ENCODE results near the gene SCFD2.

SCFD2 gene

DNA sequence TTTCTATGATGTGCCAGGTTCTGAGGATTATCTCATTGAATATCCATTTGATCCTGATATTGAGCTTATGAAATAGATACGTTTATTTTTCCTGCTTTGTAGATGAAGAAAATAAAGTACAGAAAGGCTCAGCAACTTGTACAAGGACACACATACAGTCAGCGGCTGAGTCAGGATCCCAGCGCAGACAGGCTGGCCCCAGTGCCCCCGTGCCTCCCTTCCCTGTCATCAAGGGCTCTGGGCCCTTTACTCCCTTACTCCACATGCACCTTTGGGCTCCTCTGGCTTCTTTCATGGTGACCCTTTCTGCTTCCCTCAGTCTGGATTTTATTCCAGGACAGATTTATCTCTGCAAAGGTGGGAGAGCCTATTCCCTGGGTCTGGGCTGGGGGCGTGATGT lies 490.9 kb downstream of the SCFD2 start:
- no peaks in the 10 kb centered on the region for H3K4me1 ChIP-seq (ENCODE audit: control insufficient read depth, insufficient read depth, low read length, poor library complexity, severe bottlenecking)
- H3K27ac ChIP-seq (ENCODE audit: insufficient read depth, low read length, poor library complexity, severe bottlenecking), result no peak overlapping the region
- H3K9me3 ChIP-seq (ENCODE audit: control insufficient read depth, low read length), result no peaks in the 10 kb centered on the region
- H3K27me3 ChIP-seq (replicated peaks; ENCODE audit: control insufficient read depth, insufficient read depth, low read length, poor library complexity, severe bottlenecking), result no peaks in the 10 kb centered on the region
- DNase-seq, result no peak
- no peak overlapping the region for H3K4me3 ChIP-seq (ENCODE audit: insufficient read depth, low read depth, low read length, poor library complexity, severe bottlenecking)
- H3K36me3 ChIP-seq (ENCODE audit: control insufficient read depth, insufficient read depth, low read length), result peaks cover 6% of the 10 kb centered on the region

GRCh38 chr4:52873861-52874343 lies 492.0 kb downstream of the SCFD2 start:
- H3K4me3 ChIP-seq (ENCODE audit: insufficient read depth, low read depth, low read length, poor library complexity, severe bottlenecking), result no peak overlapping the region
- H3K36me3 ChIP-seq (ENCODE audit: control insufficient read depth, insufficient read depth, low read length), result peaks cover 6% of the 10 kb centered on the region
- H3K27ac ChIP-seq (ENCODE audit: insufficient read depth, low read length, poor library complexity, severe bottlenecking), result no peak overlapping the region
- H3K9me3 ChIP-seq (ENCODE audit: control insufficient read depth, low read length), result no peaks in the 10 kb centered on the region
- no peaks in the 10 kb centered on the region for H3K27me3 ChIP-seq (replicated peaks; ENCODE audit: control insufficient read depth, insufficient read depth, low read length, poor library complexity, severe bottlenecking)
- DNase-seq, result no peak
- H3K4me1 ChIP-seq (ENCODE audit: control insufficient read depth, insufficient read depth, low read length, poor library complexity, severe bottlenecking), result no peaks in the 10 kb centered on the region

- Histone ChIP-seq H3K27ac (ENCODE audit: insufficient read depth, low read length, poor library complexity, severe bottlenecking) (no peak overlapping the region), H3K27me3 (replicated peaks; ENCODE audit: control insufficient read depth, insufficient read depth, low read length, poor library complexity, severe bottlenecking) (no peaks in the 10 kb centered on the region)
Measured at GRCh38 chr4:52873191-52873590, 492.7 kb downstream of the SCFD2 start.

GRCh38 chr4:52870225-52870624 lies 495.6 kb downstream of the SCFD2 start:
- H3K9me3 ChIP-seq (ENCODE audit: control insufficient read depth, low read length), result no peaks in the 10 kb centered on the region
- H3K36me3 ChIP-seq (ENCODE audit: control insufficient read depth, insufficient read depth, low read length), result peaks cover 6% of the 10 kb centered on the region
- no peak overlapping the region for H3K27ac ChIP-seq (ENCODE audit: insufficient read depth, low read length, poor library complexity, severe bottlenecking)
- H3K27me3 ChIP-seq (replicated peaks; ENCODE audit: control insufficient read depth, insufficient read depth, low read length, poor library complexity, severe bottlenecking), result no peaks in the 10 kb centered on the region
- no peaks in the 10 kb centered on the region for H3K4me1 ChIP-seq (ENCODE audit: control insufficient read depth, insufficient read depth, low read length, poor library complexity, severe bottlenecking)
- DNase-seq, result no peak
- no peak overlapping the region for H3K4me3 ChIP-seq (ENCODE audit: insufficient read depth, low read depth, low read length, poor library complexity, severe bottlenecking)

More at GRCh38 chr4:52873191-52873590, 492.7 kb downstream of the SCFD2 start:
- DNase-seq, result no peak
- H3K4me1 ChIP-seq (ENCODE audit: control insufficient read depth, insufficient read depth, low read length, poor library complexity, severe bottlenecking), result no peaks in the 10 kb centered on the region
- no peak overlapping the region for H3K4me3 ChIP-seq (ENCODE audit: insufficient read depth, low read depth, low read length, poor library complexity, severe bottlenecking)
- peaks cover 6% of the 10 kb centered on the region for H3K36me3 ChIP-seq (ENCODE audit: control insufficient read depth, insufficient read depth, low read length)
- H3K9me3 ChIP-seq (ENCODE audit: control insufficient read depth, low read length), result no peaks in the 10 kb centered on the region

- no peaks in the 10 kb centered on the region for H3K4me1 ChIP-seq (ENCODE audit: control insufficient read depth, insufficient read depth, low read length, poor library complexity, severe bottlenecking)
- no peaks in the 10 kb centered on the region for H3K27me3 ChIP-seq (replicated peaks; ENCODE audit: control insufficient read depth, insufficient read depth, low read length, poor library complexity, severe bottlenecking)
- peaks cover 6% of the 10 kb centered on the region for H3K36me3 ChIP-seq (ENCODE audit: control insufficient read depth, insufficient read depth, low read length)
- no peak for DNase-seq
- H3K4me3 ChIP-seq (ENCODE audit: insufficient read depth, low read depth, low read length, poor library complexity, severe bottlenecking), result no peak overlapping the region
- H3K27ac ChIP-seq (ENCODE audit: insufficient read depth, low read length, poor library complexity, severe bottlenecking), result no peak overlapping the region
- no peaks in the 10 kb centered on the region for H3K9me3 ChIP-seq (ENCODE audit: control insufficient read depth, low read length)
Measured at GRCh38 chr4:52869656-52870055, 496.2 kb downstream of the SCFD2 start.

DNA sequence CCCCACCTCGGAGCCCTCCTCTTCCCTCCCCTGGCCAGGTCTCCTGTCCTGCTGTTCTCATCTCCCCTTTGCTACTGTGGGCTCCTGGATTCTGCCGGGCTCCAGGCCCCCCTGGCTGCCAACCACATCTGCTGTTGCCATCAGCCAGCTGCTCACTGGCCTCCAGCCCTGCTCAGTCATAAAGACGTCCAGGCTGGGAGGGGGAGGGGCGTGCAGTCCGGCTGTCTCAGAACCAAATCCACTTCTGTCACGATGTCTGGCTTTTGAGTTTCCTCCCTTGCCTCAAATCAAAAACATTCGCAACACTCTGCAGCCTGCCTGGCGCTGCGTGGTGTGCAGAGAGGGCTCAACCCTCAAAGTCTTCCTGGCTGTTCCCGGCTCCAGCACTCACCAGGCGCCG lies 496.7 kb downstream of the SCFD2 start:
- H3K4me3 ChIP-seq (ENCODE audit: insufficient read depth, low read depth, low read length, poor library complexity, severe bottlenecking), result no peak overlapping the region

DNA sequence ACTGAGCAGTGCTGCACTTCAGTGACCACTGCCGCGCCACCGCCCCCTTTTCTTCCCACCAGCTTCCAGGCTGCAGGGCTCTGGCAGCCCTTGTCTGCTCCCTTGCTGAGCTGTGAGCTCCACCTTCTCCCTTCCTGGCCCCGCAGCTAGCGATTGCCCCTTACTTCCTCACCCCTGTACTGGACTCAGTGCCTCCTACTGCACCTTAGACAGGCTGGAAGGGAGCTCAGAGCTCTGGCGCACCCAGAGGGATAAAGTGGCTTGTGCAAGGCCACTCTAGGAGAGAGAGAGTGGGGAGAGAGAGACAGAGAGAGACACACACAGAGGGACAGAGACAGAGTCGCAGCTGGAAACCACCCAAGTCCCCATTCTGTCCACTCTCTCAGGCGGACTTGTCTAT lies 497.7 kb downstream of the SCFD2 start:
- H3K4me1 ChIP-seq (ENCODE audit: control insufficient read depth, insufficient read depth, low read length, poor library complexity, severe bottlenecking), result no peaks in the 10 kb centered on the region
- H3K9me3 ChIP-seq (ENCODE audit: control insufficient read depth, low read length), result no peaks in the 10 kb centered on the region
- no peak for DNase-seq
- H3K27ac ChIP-seq (ENCODE audit: insufficient read depth, low read length, poor library complexity, severe bottlenecking), result no peak overlapping the region
- H3K36me3 ChIP-seq (ENCODE audit: control insufficient read depth, insufficient read depth, low read length), result peaks cover 6% of the 10 kb centered on the region
- H3K27me3 ChIP-seq (replicated peaks; ENCODE audit: control insufficient read depth, insufficient read depth, low read length, poor library complexity, severe bottlenecking), result no peaks in the 10 kb centered on the region
- no peak overlapping the region for H3K4me3 ChIP-seq (ENCODE audit: insufficient read depth, low read depth, low read length, poor library complexity, severe bottlenecking)

More for the DNA sequence above, 496.7 kb downstream of the SCFD2 start:
- no peaks in the 10 kb centered on the region for H3K27me3 ChIP-seq (replicated peaks; ENCODE audit: control insufficient read depth, insufficient read depth, low read length, poor library complexity, severe bottlenecking)
- H3K4me1 ChIP-seq (ENCODE audit: control insufficient read depth, insufficient read depth, low read length, poor library complexity, severe bottlenecking), result no peaks in the 10 kb centered on the region
- H3K36me3 ChIP-seq (ENCODE audit: control insufficient read depth, insufficient read depth, low read length), result peaks cover 6% of the 10 kb centered on the region
- H3K9me3 ChIP-seq (ENCODE audit: control insufficient read depth, low read length), result no peaks in the 10 kb centered on the region
- DNase-seq, result no peak
- no peak overlapping the region for H3K27ac ChIP-seq (ENCODE audit: insufficient read depth, low read length, poor library complexity, severe bottlenecking)

DNA sequence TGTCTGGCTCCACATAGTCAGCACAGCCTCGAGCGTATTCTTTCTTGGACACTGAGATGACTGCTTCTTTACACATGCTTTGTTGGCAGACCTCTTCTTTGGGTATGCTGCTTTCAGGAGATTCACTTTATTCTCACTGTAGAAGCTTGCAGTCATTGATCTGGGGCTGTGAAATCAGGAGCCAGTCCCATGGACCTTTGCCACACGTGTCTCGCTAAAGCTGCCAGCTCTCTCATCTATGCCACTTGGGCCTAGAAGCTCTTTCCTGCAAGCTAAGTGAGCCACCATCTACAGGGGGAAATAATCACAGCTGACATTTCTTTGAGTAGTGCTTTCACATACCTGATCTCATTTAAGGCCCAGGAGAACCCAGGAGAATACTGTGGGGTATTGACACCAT lies 498.7 kb downstream of the SCFD2 start:
- Histone ChIP-seq H3K27ac (ENCODE audit: insufficient read depth, low read length, poor library complexity, severe bottlenecking) (no peak overlapping the region), H3K27me3 (replicated peaks; ENCODE audit: control insufficient read depth, insufficient read depth, low read length, poor library complexity, severe bottlenecking) (no peaks in the 10 kb centered on the region), H3K4me3 (ENCODE audit: insufficient read depth, low read depth, low read length, poor library complexity, severe bottlenecking) (no peak overlapping the region), H3K9me3 (ENCODE audit: control insufficient read depth, low read length) (no peaks in the 10 kb centered on the region), H3K4me1 (ENCODE audit: control insufficient read depth, insufficient read depth, low read length, poor library complexity, severe bottlenecking) (peaks cover 7% of the 10 kb centered on the region), H3K36me3 (ENCODE audit: control insufficient read depth, insufficient read depth, low read length) (peaks cover 2% of the 10 kb centered on the region)
- DNase-seq, result no peak

DNA sequence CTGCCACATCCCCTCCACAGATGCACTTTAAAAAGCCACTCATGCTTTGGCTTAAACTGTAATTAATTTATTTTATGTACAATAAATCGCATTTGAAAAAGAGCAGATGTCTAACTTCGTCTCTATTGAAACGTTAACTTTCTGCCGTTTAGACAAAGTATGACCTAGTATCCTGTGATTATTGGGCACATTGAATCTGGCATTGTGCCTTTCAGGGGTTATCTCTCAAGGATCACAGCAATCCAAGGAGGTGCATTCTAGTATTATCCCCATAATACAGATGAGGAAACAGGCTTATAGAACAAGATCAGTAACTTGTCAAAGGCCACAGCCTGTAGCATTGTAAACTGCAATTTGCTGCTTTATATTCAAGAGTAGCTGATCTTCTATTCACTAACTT lies 499.1 kb downstream of the SCFD2 start:
- no peak for DNase-seq
- peaks cover 9% of the 10 kb centered on the region for H3K4me1 ChIP-seq (ENCODE audit: control insufficient read depth, insufficient read depth, low read length, poor library complexity, severe bottlenecking)
- H3K4me3 ChIP-seq (ENCODE audit: insufficient read depth, low read depth, low read length, poor library complexity, severe bottlenecking), result no peak overlapping the region
- H3K27me3 ChIP-seq (replicated peaks; ENCODE audit: control insufficient read depth, insufficient read depth, low read length, poor library complexity, severe bottlenecking), result no peaks in the 10 kb centered on the region
- H3K36me3 ChIP-seq (ENCODE audit: control insufficient read depth, insufficient read depth, low read length), result no peaks in the 10 kb centered on the region
- H3K27ac ChIP-seq (ENCODE audit: insufficient read depth, low read length, poor library complexity, severe bottlenecking), result no peak overlapping the region
- H3K9me3 ChIP-seq (ENCODE audit: control insufficient read depth, low read length), result no peaks in the 10 kb centered on the region

- Histone ChIP-seq H3K36me3 (ENCODE audit: control insufficient read depth, insufficient read depth, low read length) (no peaks in the 10 kb centered on the region), H3K4me1 (ENCODE audit: control insufficient read depth, insufficient read depth, low read length, poor library complexity, severe bottlenecking) (peaks cover 13% of the 10 kb centered on the region), H3K4me3 (ENCODE audit: insufficient read depth, low read depth, low read length, poor library complexity, severe bottlenecking) (no peak overlapping the region), H3K9me3 (ENCODE audit: control insufficient read depth, low read length) (no peaks in the 10 kb centered on the region), H3K27ac (ENCODE audit: insufficient read depth, low read length, poor library complexity, severe bottlenecking) (no peak overlapping the region), H3K27me3 (replicated peaks; ENCODE audit: control insufficient read depth, insufficient read depth, low read length, poor library complexity, severe bottlenecking) (peaks cover 2% of the 10 kb centered on the region)
- DNase-seq, result no peak
Measured at GRCh38 chr4:52865300-52865699, 500.6 kb downstream of the SCFD2 start.

DNA sequence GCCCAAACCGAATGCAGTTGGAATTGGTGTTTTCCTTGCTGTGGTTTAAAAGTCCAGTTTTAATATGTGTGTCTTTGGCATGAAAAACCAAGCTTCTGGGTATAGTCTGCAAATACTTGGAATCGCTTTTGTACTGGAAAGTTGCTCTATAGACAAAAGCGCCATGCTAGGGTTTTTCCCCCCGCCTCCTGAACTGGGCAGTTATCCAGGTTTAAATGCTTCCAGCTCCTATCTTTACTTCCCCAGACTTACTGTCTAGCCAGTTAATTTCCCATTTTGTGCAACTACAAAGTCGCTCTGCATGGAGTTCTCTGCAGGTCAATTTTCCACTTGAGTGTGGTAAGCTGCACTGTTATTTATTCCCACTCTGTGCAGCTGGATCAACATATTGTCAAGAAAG lies 501.1 kb downstream of the SCFD2 start:
- no peaks in the 10 kb centered on the region for H3K9me3 ChIP-seq (ENCODE audit: control insufficient read depth, low read length)
- no peak overlapping the region for H3K4me3 ChIP-seq (ENCODE audit: insufficient read depth, low read depth, low read length, poor library complexity, severe bottlenecking)
- DNase-seq, result no peak
- H3K27me3 ChIP-seq (replicated peaks; ENCODE audit: control insufficient read depth, insufficient read depth, low read length, poor library complexity, severe bottlenecking), result peaks cover 2% of the 10 kb centered on the region
- peaks cover 13% of the 10 kb centered on the region for H3K4me1 ChIP-seq (ENCODE audit: control insufficient read depth, insufficient read depth, low read length, poor library complexity, severe bottlenecking)
- H3K36me3 ChIP-seq (ENCODE audit: control insufficient read depth, insufficient read depth, low read length), result no peaks in the 10 kb centered on the region
- H3K27ac ChIP-seq (ENCODE audit: insufficient read depth, low read length, poor library complexity, severe bottlenecking), result no peak overlapping the region
